NCI-H2227 (cell line): ENCODE measurements around the gene LARGE1.

Source experiments
- DNase-seq: peaks from one replicate; lab custom pipeline; 2025; ENCODE audit not compliant: unreplicated experiment; lab: John Stamatoyannopoulos, UW

LARGE1 gene

DNA sequence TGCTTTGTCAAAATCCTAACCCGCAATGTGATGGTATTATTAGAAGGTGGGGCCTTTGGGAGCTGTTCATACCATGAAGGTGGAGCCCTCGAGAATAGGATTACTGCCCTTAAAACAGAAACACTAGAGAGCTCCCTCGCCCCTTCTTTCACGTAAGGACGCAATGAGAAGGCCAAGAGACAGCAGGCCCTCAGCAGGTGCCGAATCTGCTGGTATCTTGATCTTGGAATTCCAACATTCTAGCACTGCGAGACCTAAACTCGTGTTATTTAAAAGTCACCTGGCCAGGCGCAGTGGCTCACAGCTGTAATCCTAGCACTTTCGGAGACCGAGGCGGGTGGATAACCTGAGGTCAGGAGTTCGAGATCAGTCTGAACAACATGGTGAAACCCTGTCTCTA, 33.1 kb downstream of the LARGE1 start:
- DNase-seq = no peak

DNA sequence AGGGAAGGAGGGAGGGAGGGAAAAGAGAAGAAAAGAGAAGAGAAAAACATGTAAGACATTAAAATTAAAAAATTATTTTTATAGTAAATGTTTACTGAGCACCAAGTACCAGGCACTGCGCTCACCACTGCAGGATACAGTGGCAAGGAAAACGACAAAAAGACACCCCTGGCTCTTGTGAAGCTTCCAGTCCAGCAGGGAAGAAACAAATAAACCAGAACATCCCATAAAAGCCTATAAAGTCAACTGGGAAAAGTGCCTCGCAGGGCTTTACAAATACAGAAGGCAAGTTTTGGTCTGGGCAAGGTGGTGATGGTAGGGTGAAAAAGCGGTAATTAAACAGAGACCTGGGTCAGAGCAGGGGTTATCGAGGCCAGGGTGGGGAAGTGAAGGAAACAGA, 33.6 kb downstream of the LARGE1 start:
- DNase-seq = no peak

DNA sequence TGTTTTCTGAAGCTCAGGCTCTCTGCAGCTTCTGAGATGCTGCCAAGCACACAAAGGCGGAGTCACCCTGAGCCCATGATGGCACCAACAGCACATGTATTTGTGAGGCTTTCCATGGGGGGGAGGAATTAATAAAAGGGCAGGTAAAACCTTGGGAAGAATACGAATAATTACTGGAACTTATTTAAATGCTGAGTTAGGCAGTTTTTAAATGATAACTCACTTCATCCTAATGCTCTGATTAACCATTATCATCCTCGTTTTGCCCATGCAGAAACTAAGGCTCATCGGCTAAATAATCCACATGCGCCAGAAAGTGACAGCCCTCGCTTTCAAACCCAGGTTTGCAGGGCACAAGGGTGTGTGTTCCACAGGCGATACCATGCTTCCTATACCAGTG, 35.4 kb downstream of the LARGE1 start:
- DNase-seq = no peak

- DNase-seq = peak; percentile 10
These were observed 36.1 kb downstream of the LARGE1 start for GRCh38 chr22:33883961-33884808.

- DNase-seq = no peak
These were observed 36.7 kb downstream of the LARGE1 start for GRCh38 chr22:33883561-33883960.

- DNase-seq = no peak
These were observed 37.3 kb downstream of the LARGE1 start for GRCh38 chr22:33882991-33883390.

DNA sequence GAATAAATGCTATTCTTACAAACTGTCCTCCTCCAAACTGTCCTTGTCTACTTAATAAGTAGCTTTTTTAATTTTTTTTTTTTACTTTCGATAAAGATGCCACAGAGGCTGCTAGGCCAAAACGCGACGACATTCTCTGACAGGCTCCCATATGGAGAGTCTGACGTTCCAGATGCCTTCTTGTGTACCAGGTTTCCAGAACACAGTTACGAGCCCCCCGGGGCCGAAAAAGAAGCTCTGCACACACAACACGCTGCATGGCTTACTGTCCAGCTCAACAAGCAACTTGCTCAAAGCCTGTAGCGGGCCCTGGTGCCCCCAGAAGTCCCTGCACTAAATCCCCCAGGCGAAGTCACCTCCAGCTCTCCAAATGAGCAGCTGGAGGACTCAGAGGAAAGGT, 39.3 kb downstream of the LARGE1 start:
- no peak for DNase-seq

DNA sequence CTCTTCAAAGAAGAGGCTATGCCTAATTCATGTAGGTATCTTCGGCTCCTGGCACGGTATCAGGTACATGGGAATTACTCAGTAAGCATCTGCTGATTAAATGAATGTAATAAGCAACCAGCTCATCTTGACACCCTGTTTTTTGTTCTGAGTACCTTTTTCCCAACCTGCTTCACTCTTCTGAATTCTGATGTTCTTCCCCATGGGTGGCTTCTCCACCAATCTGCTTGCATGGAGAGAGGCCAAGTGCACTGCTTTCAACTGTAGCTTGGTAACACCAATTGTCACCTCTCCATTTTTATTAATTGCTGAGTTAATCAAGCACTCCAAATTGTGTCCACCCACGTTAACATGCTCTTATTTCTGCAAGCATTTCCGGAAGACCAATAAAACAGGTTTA, 40.5 kb downstream of the LARGE1 start:
- no peak for DNase-seq

- no peak for DNase-seq
These were observed 45.0 kb downstream of the LARGE1 start for GRCh38 chr22:33875316-33875715.

DNA sequence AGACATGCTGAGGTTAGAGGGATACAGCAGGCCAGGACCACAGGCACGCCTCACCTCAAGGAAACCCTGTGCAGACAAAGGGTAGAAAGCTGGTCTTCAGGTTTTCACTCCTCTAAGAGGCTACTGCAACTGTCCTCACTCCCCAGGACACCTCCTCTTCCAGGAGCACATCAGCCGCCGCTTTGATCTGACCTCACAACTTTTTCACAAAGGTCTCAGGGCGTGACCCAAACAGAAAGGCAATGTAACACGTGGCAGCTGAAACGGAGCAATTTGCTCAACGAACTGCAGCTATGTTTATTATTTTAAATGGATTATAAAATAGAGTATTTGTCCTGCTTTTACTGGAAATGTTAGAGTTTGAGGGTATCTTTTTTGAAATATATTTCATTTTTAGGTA, 46.1 kb downstream of the LARGE1 start:
- DNase-seq = no peak

DNA sequence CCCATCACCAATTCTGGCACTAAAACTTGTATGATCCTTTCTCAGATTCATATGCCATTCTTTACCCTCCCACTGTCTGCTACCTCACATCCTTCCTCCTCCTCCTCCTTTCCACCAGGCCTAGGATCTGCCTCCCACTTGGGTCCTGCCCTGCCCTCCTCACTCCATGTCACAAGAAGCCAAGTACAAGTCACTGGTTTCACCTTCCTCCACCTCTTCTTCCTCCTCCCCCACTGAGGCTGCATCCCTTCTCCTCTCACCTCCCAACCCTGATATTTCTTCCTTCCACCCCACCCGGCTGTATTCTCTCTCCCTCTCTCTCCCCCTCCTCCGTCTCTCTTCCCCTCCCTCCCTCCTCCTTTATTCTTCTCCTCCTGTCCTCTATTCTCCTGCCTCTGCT, 46.6 kb downstream of the LARGE1 start:
- DNase-seq = no peak

GRCh38 chr22:33873186-33873585, 47.1 kb downstream of the LARGE1 start:
- DNase-seq = no peak

DNA sequence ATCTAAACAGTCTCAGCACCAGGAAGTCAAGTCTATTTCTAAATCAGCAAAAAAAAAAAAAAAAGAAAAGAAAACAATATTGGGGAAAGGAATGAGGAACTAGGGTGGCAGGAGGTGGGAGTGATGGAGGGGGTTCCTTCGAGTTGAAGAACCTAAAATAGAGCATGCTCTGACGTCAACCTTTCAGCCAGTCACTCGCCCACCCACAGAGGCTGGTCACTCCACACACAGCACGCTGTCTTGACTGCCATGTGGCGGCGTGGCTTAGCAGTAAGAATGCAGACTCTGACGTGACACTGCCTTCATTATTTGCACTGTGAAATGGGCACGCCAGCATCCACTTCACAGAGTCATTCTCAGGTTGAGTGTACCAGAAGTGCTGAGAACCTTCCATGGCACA, 48.3 kb downstream of the LARGE1 start:
- no peak for DNase-seq

DNA sequence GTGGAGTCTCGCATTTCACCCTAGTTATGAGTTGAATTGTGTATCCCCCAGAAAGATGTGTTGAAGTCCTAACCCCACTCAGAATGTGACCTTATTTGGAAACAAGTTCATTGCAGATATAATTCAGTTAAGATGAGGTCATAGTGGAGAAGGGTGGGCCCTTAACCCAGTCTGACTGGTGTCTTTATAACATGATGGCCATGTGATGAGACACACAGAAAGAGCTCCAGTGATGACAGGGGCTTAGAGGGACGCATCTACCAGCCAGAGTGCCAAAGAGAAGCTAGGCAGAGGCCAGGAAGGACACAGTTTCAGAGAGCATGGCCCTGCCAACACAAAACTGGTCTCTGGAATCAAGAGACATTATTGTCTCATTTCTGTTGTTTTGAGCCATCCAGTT, 50.3 kb downstream of the LARGE1 start:
- no peak for DNase-seq

GRCh38 chr22:33867971-33868370, 52.3 kb downstream of the LARGE1 start:
- DNase-seq = no peak

- no peak for DNase-seq
These were observed 53.0 kb downstream of the LARGE1 start for GRCh38 chr22:33867118-33867866.

DNA sequence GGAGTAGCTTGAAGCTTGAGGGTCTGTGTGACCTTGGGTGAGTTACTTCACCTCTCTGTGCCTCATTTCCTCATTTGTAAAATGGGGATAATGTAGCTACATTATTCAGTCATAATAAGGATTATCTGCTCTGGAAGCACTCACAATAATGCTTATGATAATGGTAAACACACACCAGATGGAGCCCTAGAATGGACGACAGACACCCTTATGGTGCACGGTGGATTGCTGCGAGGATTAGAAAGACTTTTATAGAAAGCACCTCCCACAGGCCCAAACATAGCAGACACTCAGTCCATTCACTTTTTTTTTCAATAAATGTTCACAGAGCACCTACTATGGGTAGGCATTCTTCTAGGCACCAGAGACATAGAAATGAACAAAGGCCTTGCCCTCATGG, 53.8 kb downstream of the LARGE1 start:
- DNase-seq = no peak

DNA sequence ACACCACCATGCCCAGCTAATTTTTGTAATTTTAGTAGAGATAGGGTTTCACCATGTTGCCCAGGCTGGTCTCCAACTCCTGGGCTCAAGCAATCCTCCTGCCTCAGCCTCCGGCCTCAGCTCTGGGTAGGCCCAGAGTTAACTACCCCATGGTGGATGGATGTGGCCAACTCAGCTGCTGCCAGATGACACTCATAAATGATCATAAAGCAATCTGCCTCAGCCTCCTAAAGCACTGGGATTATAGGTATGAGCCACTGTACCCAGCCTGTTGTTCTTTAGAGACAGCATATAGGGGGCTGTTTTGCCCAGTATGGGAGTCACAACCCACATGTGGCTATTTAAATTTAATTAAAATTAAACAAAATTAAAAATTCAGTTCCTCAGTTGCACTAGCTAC, 54.3 kb downstream of the LARGE1 start:
- no peak for DNase-seq

DNA sequence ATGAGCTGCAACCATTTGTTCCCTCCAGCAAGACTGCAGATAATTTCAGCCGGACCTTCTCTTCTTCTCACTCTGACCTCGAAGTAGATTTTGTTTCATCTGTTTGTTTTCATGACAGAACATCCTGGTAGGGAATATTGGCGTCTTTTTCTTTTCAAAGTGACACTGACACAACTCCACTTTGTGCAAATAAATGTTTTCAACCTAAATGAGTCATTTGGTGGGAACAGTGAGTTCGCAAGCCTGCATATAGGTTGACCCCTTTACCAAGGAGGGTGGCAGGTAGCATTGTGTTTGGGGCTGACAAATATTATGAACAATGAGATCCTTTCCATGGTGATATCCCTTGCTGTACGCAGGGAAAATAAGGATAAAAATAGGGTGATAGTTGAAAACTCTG, 55.0 kb downstream of the LARGE1 start:
- no peak for DNase-seq

DNA sequence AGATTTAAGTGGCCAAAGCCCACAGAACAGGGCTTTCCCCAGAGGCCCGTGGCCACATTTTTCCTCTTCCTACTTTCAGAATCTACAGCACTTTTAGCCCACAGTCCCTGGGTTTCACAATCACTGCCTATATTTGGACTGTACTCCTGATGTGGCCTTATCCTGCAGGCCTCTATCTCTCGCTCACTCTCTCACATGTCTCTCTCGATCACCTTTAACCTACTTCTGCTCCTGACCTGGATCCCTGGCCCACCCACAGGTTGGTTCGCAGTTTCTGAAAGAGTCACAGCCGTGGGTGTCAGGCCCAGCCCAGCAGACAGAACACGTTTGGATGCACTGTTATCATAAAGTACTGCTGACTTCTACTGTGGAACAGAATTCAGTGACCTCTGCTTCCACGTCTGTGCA, 55.5 kb downstream of the LARGE1 start:
- DNase-seq = no peak

- no peak for DNase-seq
These were observed 58.9 kb downstream of the LARGE1 start for GRCh38 chr22:33861216-33861875.

DNA sequence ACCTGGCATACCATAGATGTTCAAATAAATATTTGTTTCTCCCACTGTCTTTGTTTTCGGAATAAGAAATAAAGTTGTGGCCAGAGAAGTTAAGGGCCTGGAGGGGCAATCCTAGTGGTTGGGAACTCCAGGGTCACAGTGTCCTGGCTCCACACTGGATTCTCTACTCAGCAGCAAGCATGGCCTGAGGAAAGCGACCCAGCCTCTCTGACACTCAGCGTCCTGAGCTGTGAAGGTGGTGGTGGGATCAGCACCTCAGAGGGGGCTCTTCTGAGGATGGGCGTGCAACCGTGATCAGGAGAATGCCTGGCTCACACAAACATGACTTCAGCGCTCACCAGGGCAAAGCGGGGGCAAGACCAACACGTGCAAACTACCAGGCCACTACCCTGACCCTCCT, 59.9 kb downstream of the LARGE1 start:
- no peak for DNase-seq
